ENCODE measurements around the gene CUL2.
"Not testable (repeated sequence)": the region's sequence is repeated elsewhere in the genome, so short reads cannot be mapped to it uniquely, and the experiment has no call there.

Gene CUL2

GRCh38 chr10:34998940-34999339 is 91.2 kb downstream of the CUL2 start:
- no peak overlapping the region for H3K4me3 ChIP-seq (ENCODE audit: low read length)
- no peak for TF ChIP-seq CTCF (conservative IDR thresholded peaks at IDR 0.05; ENCODE audit: low read length)
- no peak for DNase-seq (ENCODE audit: low read depth)

- TF ChIP-seq CTCF (conservative IDR thresholded peaks at IDR 0.05; ENCODE audit: low read length) = no peak
- DNase-seq (ENCODE audit: low read depth) = peak; percentile 83
These were observed 93.3 kb downstream of the CUL2 start for GRCh38 chr10:34996843-34997242.

GRCh38 chr10:34995925-34996324 is 94.2 kb downstream of the CUL2 start:
- no peak for TF ChIP-seq CTCF (conservative IDR thresholded peaks at IDR 0.05; ENCODE audit: low read length)
- no peak for DNase-seq (ENCODE audit: low read depth)
- no peak overlapping the region for H3K4me3 ChIP-seq (ENCODE audit: low read length)

More at GRCh38 chr10:34996843-34997242, 93.3 kb downstream of the CUL2 start:
- no peak overlapping the region for H3K4me3 ChIP-seq (ENCODE audit: low read length)

- DNase-seq (ENCODE audit: low read depth) = peak; percentile 60
- H3K4me3 ChIP-seq (ENCODE audit: low read length) = no peak overlapping the region
- TF ChIP-seq CTCF (conservative IDR thresholded peaks at IDR 0.05; ENCODE audit: low read length) = peak; percentile 66
These were observed 95.5 kb downstream of the CUL2 start for GRCh38 chr10:34994565-34995142.

GRCh38 chr10:34993782-34994181 is 96.4 kb downstream of the CUL2 start:
- TF ChIP-seq CTCF (conservative IDR thresholded peaks at IDR 0.05; ENCODE audit: low read length) = no peak
- DNase-seq (ENCODE audit: low read depth) = no peak
- H3K4me3 ChIP-seq (ENCODE audit: low read length) = no peak overlapping the region

DNA sequence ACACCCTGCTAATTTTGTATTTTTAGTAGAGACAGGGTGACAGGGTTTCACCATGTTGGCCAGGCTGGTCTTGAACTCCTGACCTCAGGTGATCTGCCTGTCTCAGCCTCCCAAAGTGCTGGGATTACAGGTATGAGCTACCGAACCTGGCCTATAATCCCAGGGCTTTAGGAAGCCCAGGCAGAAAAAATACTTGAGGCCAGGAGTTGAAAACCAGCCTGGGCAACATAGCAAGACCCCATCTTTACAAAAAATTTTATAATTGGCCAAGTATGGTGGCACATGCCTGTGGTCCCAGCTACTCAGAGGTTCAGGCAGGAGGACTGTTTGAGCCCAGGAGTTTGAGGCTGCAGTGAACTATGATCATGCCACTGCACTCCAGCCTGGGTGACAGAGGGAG is 99.0 kb downstream of the CUL2 start:
- DNase-seq (ENCODE audit: low read depth); H3K4me3 ChIP-seq (ENCODE audit: low read length): not testable (repeated sequence)

GRCh38 chr10:34988397-34989067 is 101.6 kb downstream of the CUL2 start:
- no peak for TF ChIP-seq CTCF (conservative IDR thresholded peaks at IDR 0.05; ENCODE audit: low read length)
- no peak for DNase-seq (ENCODE audit: low read depth)
- H3K4me3 ChIP-seq (ENCODE audit: low read length) = no peak overlapping the region

Data from AG10803 (cell line).